ENCODE data around the gene COL8A1. TPM values are rescaled to one million over a fixed set of nuclear protein-coding genes. Genes with fewer than 3 reads are reported as not detected.

Gene COL8A1
- total RNA-seq, 1 experiment from 2014 or later, result 0.87 TPM

DNA sequence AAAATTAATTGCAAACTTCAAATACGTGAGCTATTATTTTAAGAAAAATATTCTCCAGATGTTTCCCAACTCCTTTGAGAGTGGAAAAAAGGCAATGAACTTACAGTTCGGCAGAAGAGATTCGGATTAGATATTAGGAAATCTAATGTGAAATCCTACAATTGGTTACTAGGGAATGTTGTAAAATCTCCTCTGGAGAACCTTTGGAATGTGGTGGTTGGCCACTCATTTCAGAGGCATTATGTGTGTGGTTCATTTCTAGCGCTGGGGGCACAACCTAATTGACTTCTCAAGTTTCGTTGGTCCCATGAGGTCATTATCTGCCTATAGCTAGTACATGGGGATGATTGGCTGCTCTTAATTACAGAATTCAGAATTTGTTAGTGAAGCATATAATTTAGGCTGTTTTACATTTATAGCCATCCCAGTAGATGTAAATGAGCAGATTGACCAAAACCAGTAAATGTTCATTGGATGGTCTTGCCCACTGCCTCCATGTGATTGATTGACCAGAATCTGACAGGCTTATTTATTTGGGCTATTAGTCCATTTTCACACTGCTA, 144.7 kb downstream of the COL8A1 start:
- TF ChIP-seq ZNF317 (CRISPR knock-in tag; IDR thresholded peaks at IDR 0.05; ENCODE audit: borderline replicate concordance, low read depth) (no peak), MXD4 (CRISPR knock-in tag; IDR thresholded peaks at IDR 0.05; ENCODE audit: borderline replicate concordance) (no peak)
- TF ChIP-seq, protein P1, sequence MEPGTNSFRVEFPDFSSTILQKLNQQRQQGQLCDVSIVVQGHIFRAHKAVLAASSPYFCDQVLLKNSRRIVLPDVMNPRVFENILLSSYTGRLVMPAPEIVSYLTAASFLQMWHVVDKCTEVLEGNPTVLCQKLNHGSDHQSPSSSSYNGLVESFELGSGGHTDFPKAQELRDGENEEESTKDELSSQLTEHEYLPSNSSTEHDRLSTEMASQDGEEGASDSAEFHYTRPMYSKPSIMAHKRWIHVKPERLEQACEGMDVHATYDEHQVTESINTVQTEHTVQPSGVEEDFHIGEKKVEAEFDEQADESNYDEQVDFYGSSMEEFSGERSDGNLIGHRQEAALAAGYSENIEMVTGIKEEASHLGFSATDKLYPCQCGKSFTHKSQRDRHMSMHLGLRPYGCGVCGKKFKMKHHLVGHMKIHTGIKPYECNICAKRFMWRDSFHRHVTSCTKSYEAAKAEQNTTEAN (CRISPR knock-in tag; IDR thresholded peaks at IDR 0.05), result no peak
- POLR2A ChIA-PET, result no interaction called here
- H3K4me3 Mint-ChIP-seq, result no peak overlapping the region
- no peaks in the 10 kb centered on the region for H3K27me3 Mint-ChIP-seq (ENCODE audit: low read depth)
- ATAC-seq (no peak), DNase-seq (ENCODE audit: low spot score) (no peak)
- peaks cover 11% of the 10 kb centered on the region for H3K4me1 Mint-ChIP-seq
- no peak overlapping the region for H3K27ac Mint-ChIP-seq
- no peaks in the 10 kb centered on the region for H3K9me3 Mint-ChIP-seq
- no peaks in the 10 kb centered on the region for H3K36me3 Mint-ChIP-seq
- CTCF ChIA-PET, result no interaction called here

DNA sequence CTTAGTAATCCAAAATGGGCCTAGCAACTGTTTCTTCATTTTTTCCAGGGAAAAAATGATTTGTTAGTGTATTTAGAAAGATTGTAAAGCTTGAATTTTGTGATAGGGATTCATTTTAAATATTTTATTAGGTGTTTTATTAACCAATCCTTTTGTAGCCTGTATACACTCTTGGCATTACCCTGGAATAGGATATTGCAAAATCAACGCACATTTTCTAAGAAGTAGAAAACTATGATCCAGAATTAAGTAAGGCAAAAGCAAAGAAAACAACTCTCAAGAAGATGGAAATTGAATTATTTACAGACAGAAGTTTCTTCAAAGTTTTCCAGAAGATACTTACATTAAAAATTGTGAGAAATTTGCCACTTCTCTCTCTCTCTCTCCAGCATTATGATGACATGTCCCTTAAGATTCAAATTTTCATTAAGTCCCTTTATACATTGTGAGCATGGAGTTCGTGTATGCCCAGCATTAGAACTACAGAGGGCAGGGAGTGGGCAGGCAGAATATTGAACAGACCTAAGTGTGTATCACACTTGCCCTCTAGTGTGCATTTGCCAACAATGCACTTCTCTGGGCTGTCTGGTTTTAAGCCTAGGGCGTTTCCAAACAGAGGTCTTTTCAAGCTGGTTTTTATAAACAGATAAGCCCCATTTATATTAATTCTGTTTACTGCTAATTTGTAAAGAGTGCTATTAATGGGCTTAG, 150.8 kb downstream of the COL8A1 start:
- H3K4me3 Mint-ChIP-seq, result no peak overlapping the region
- H3K36me3 Mint-ChIP-seq, result no peaks in the 10 kb centered on the region
- H3K27me3 Mint-ChIP-seq (ENCODE audit: low read depth), result no peaks in the 10 kb centered on the region
- ChIA-PET POLR2A (no interaction called here), CTCF (interaction anchor here (0.6 to 1.3 kb wide), 6 partner anchors 12 to 812 kb away, joined by 3 to 6 read pairs (median 4); partner anchors contain the start of gene COL8A1)
- TF ChIP-seq GTF2I (CRISPR knock-in tag; conservative IDR thresholded peaks at IDR 0.05) (no peak), ZNF396 (CRISPR knock-in tag; IDR thresholded peaks at IDR 0.05; ENCODE audit: borderline replicate concordance) (no peak), FOXP1 (CRISPR knock-in tag; IDR thresholded peaks at IDR 0.05; ENCODE audit: borderline replicate concordance) (no peak), CBFB (CRISPR knock-in tag; IDR thresholded peaks at IDR 0.05; ENCODE audit: low read depth) (no peak)
- TF ChIP-seq, protein P2, sequence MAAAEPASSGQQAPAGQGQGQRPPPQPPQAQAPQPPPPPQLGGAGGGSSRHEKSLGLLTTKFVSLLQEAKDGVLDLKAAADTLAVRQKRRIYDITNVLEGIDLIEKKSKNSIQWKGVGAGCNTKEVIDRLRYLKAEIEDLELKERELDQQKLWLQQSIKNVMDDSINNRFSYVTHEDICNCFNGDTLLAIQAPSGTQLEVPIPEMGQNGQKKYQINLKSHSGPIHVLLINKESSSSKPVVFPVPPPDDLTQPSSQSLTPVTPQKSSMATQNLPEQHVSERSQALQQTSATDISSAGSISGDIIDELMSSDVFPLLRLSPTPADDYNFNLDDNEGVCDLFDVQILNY (CRISPR knock-in tag; IDR thresholded peaks at IDR 0.05), result no peak
- TF ChIP-seq, protein P3, sequence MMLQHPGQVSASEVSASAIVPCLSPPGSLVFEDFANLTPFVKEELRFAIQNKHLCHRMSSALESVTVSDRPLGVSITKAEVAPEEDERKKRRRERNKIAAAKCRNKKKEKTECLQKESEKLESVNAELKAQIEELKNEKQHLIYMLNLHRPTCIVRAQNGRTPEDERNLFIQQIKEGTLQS (CRISPR knock-in tag; conservative IDR thresholded peaks at IDR 0.05), result no peak
- TF ChIP-seq, protein P4, sequence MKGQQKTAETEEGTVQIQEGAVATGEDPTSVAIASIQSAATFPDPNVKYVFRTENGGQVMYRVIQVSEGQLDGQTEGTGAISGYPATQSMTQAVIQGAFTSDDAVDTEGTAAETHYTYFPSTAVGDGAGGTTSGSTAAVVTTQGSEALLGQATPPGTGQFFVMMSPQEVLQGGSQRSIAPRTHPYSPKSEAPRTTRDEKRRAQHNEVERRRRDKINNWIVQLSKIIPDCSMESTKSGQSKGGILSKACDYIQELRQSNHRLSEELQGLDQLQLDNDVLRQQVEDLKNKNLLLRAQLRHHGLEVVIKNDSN (CRISPR knock-in tag; IDR thresholded peaks at IDR 0.05), result no peak
- TF ChIP-seq, protein P5, sequence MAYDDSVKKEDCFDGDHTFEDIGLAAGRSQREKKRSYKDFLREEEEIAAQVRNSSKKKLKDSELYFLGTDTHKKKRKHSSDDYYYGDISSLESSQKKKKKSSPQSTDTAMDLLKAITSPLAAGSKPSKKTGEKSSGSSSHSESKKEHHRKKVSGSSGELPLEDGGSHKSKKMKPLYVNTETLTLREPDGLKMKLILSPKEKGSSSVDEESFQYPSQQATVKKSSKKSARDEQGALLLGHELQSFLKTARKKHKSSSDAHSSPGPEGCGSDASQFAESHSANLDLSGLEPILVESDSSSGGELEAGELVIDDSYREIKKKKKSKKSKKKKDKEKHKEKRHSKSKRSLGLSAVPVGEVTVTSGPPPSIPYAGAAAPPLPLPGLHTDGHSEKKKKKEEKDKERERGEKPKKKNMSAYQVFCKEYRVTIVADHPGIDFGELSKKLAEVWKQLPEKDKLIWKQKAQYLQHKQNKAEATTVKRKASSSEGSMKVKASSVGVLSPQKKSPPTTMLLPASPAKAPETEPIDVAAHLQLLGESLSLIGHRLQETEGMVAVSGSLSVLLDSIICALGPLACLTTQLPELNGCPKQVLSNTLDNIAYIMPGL (CRISPR knock-in tag; IDR thresholded peaks at IDR 0.05), result no peak
- DNase-seq (ENCODE audit: low spot score) (peak; percentile 17), ATAC-seq (peak; percentile 97)
- H3K27ac Mint-ChIP-seq, result no peak overlapping the region
- no peaks in the 10 kb centered on the region for H3K4me1 Mint-ChIP-seq
- no peaks in the 10 kb centered on the region for H3K9me3 Mint-ChIP-seq

DNA sequence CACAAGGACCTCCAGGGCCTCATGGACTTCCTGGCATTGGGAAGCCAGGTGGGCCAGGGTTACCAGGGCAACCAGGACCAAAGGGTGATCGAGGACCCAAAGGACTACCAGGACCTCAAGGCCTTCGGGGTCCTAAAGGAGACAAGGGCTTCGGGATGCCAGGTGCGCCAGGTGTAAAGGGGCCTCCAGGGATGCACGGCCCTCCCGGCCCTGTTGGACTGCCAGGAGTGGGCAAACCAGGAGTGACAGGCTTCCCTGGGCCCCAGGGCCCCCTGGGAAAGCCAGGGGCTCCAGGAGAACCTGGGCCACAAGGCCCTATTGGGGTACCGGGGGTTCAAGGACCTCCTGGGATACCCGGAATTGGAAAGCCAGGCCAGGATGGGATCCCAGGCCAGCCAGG, 156.1 kb downstream of the COL8A1 start:
- no peaks in the 10 kb centered on the region for H3K27me3 Mint-ChIP-seq (ENCODE audit: low read depth)
- H3K36me3 Mint-ChIP-seq, result no peaks in the 10 kb centered on the region
- DNase-seq (ENCODE audit: low spot score), result no peak
- H3K4me3 Mint-ChIP-seq, result no peak overlapping the region
- no peak overlapping the region for H3K27ac Mint-ChIP-seq
- H3K9me3 Mint-ChIP-seq, result 0 out of 2 replicates have a peak, but pooled peaks cover 3% of the 10 kb centered on the region
- CTCF ChIA-PET, result no interaction called here
- H3K4me1 Mint-ChIP-seq, result no peaks in the 10 kb centered on the region
- ATAC-seq, result no peak
- POLR2A ChIA-PET, result no interaction called here
- TF ChIP-seq, protein P6, sequence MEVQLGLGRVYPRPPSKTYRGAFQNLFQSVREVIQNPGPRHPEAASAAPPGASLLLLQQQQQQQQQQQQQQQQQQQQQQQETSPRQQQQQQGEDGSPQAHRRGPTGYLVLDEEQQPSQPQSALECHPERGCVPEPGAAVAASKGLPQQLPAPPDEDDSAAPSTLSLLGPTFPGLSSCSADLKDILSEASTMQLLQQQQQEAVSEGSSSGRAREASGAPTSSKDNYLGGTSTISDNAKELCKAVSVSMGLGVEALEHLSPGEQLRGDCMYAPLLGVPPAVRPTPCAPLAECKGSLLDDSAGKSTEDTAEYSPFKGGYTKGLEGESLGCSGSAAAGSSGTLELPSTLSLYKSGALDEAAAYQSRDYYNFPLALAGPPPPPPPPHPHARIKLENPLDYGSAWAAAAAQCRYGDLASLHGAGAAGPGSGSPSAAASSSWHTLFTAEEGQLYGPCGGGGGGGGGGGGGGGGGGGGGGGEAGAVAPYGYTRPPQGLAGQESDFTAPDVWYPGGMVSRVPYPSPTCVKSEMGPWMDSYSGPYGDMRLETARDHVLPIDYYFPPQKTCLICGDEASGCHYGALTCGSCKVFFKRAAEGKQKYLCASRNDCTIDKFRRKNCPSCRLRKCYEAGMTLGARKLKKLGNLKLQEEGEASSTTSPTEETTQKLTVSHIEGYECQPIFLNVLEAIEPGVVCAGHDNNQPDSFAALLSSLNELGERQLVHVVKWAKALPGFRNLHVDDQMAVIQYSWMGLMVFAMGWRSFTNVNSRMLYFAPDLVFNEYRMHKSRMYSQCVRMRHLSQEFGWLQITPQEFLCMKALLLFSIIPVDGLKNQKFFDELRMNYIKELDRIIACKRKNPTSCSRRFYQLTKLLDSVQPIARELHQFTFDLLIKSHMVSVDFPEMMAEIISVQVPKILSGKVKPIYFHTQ (CRISPR knock-in tag; IDR thresholded peaks at IDR 0.05), result no peak
- TF ChIP-seq SP1 (CRISPR knock-in tag; conservative IDR thresholded peaks at IDR 0.05) (no peak), ELF4 (CRISPR knock-in tag; IDR thresholded peaks at IDR 0.05; ENCODE audit: low read depth) (no peak), NFATC4 (CRISPR knock-in tag; IDR thresholded peaks at IDR 0.05) (no peak), FOXK1 (CRISPR knock-in tag; IDR thresholded peaks at IDR 0.05) (no peak), FOXP1 (CRISPR knock-in tag; IDR thresholded peaks at IDR 0.05; ENCODE audit: borderline replicate concordance) (no peak)
- TF ChIP-seq, protein P7, sequence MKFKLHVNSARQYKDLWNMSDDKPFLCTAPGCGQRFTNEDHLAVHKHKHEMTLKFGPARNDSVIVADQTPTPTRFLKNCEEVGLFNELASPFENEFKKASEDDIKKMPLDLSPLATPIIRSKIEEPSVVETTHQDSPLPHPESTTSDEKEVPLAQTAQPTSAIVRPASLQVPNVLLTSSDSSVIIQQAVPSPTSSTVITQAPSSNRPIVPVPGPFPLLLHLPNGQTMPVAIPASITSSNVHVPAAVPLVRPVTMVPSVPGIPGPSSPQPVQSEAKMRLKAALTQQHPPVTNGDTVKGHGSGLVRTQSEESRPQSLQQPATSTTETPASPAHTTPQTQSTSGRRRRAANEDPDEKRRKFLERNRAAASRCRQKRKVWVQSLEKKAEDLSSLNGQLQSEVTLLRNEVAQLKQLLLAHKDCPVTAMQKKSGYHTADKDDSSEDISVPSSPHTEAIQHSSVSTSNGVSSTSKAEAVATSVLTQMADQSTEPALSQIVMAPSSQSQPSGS (CRISPR knock-in tag; IDR thresholded peaks at IDR 0.05; ENCODE audit: borderline replicate concordance, low read depth), result no peak
- TF ChIP-seq, protein P8, sequence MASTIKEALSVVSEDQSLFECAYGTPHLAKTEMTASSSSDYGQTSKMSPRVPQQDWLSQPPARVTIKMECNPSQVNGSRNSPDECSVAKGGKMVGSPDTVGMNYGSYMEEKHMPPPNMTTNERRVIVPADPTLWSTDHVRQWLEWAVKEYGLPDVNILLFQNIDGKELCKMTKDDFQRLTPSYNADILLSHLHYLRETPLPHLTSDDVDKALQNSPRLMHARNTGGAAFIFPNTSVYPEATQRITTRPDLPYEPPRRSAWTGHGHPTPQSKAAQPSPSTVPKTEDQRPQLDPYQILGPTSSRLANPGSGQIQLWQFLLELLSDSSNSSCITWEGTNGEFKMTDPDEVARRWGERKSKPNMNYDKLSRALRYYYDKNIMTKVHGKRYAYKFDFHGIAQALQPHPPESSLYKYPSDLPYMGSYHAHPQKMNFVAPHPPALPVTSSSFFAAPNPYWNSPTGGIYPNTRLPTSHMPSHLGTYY (CRISPR knock-in tag; IDR thresholded peaks at IDR 0.05), result no peak

All from WTC11 (cell line).